H1 (cell line): ENCODE results near the gene PSME4. TPM values are rescaled to one million over a fixed set of nuclear protein-coding genes. Genes with fewer than 3 reads are reported as not detected.

Source experiments
- CBX5 ChIP-seq: fragments of 300-800, 300-1000 bp; sonication (generic); IDR thresholded peaks from 2 replicates; pipeline ENCODE4 v1.7.1; 2016; ENCODE audit warnings: antibody characterized with exemption, low read length, low read depth
- CTBP2 ChIP-seq: IDR thresholded peaks from 2 replicates; pipeline ENCODE4 v1.7.0; 2011; ENCODE audit warnings: borderline replicate concordance, mild to moderate bottlenecking, moderate library complexity, mixed read lengths, low read length; ENCODE audit not compliant: insufficient read depth, insufficient read length
- EZH2 ChIP-seq: fragments of 200-600 bp; sonication (generic); IDR thresholded peaks from 2 replicates; pipeline ENCODE4 v1.7.1; 2012; ENCODE audit warnings: low read depth, mild to moderate bottlenecking, moderate library complexity, low read length, inconsistent platforms; ENCODE audit not compliant: severe bottlenecking
- polyA plus RNA-seq, 7 experiments: library from polyadenylated mRNA; depleted of rRNA in 3 of 7; stranded (reverse) in 5 of 7; unstranded in 2 of 7; fragments of >200 nt in 5 of 7; fragments of 200-250 nt in 2 of 7; gene quantifications; 1 replicate in 5 of 7; 2 replicates in 1 of 7; 4 replicates in 1 of 7; pipeline versions ENCODE4 v1.2.1 to v1.2.3, GENCODE V29; 2011 to 2013; ENCODE audit warnings: missing spikeins in 2 of 7, mixed read lengths in 2 of 7
- total RNA-seq: library from RNA; stranded (reverse); fragmentation: NEBNext Ultra II Directional; extraction: Animal tissue kit (Norgen Biotek cat#: 25700); gene quantifications from 2 replicates; pipeline ENCODE4 v1.2.1, GENCODE V29; 2021

The PSME4 gene
- total and polyA plus RNA-seq, 2 of the 8 experiments (the other 6 are each of a cell fraction or from before 2014, with no cell fraction given), result 42.2 to 116 TPM

DNA sequence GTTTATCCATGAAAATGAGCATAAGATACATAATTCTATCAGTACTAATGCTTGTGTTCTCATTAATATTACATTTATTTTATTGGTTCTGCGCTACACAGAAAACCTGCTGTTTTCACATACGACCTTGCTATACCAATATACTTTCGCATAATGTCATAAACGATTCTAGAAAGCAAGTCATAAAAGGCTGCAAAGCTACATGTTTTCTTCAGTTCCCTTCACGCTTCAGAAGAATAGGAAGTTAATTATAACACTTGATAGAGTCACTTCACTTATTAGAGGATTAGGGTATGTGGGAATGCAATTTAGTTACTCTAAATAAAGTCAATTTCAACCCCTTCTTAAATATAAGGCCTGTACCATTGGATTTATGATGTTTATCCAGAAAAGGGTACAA lies 29.0 kb downstream of the PSME4 start (continued):
- TF ChIP-seq EZH2 (no peak), CBX5 (no peak), CTBP2 (no peak)
- TF ChIP-seq, all 59 proteins: peak for 0
